ENCODE results near the gene CDNF.
"Not testable (repeated sequence)": the region's sequence is repeated elsewhere in the genome, so short reads cannot be mapped to it uniquely, and the experiment has no call there.

The CDNF gene
- total RNA-seq = 1.1 to 2.9 (median 1.1) reads per million in 4 donors

DNA sequence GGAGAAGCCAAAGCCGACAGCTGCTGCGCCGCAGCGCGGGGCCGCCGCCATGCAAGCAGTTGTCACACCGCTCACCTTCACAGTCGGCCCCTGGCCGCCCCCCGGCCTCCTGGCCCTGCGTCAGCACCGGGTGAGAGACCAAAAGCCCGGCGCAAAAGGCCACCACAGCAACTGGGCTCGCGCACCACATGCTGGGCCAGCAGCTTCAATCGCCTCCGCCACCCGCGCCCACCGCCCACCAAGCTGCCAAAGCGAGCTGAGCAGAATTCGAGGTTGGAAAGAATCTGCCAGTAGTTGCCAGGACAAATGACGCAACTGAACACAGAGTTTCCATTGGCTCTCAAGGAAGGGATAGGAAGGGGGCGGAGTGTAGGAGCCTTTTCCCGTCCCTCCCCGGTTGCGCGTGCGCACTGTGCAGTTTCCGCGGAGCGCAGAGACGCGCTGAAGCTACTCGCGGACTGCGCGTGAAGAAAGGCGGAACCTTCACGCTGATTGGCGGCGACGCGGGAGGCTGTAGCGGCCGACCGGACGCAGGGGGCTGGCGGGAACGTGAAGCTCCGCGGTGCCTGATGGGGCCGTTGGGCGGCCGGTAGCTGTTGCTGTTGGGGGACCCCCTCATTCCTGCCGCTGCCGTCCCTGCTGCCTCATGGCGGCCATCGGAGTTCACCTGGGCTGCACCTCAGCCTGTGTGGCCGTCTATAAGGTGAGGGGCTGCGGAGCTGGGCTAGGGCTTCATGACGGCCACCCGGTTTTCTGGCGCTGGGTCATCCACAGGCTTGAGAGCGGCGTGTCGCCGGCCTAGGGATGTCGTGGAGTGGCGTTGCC, at the start of gene CDNF, which contains the start of the genes HSPA14 and MSANTD7:
CDNF (minus strand) TSS at position 281 of the 825 bp plus-strand sequence; CDS start at position 190, 91 bp downstream.
HSPA14 (plus strand) TSS at position 550 of the 825 bp plus-strand sequence; CDS start at position 647, 97 bp downstream.
MSANTD7 (plus strand) TSS at position 550 of the 825 bp plus-strand sequence. CDS start 3,979 bp downstream, outside the sequence.
- DNase-seq = peak; percentile 98 to 100 (median 99)

DNA sequence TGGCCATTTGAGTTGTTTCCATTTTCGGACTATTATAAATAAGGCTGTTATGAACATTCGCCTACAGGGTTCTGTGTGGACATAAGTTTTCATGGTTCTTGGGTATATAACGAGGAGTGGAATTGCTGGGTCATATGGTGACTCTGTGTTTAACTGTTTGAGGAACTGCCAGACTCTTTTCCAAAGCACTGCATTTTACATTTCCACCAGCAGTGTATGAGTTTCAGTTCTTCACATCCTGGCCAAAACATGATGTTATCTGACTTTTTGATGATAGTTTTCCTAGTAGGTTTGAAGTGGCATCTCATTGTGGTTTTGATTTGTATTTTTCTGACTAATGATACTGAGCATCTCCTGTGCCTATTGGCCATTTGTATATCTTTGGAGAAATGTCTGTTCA, 46.2 kb upstream of the CDNF start:
- peak in 1 of 5 donors; percentile 32 for DNase-seq

- DNase-seq = no peak
Measured at GRCh38 chr10:14880229-14880628, 42.4 kb upstream of the CDNF start.

DNA sequence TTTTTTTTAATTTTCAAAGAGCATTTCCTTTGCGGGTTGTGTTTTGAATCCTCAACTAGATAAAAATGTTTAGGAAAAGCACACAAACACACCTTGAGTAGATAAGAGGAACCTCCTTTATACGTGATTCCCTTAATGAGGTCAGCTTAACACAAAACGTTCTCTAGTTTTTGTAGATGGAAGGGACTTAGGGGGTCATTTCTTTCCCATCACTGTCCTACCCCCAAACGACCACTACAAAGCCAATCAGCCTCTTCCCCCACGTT, 42.0 kb upstream of the CDNF start:
- no peak for DNase-seq

GRCh38 chr10:14879124-14879927, 41.5 kb upstream of the CDNF start:
- peak; percentile 11 to 23 (median 19) for DNase-seq

GRCh38 chr10:14878266-14879123, 40.7 kb upstream of the CDNF start, which contains the start of gene SUV39H2:
TSS of gene SUV39H2 (plus strand) at chr10:14878866. CDS start at chr10:14878889, 23 bp downstream.
- DNase-seq = peak; percentile 79 to 96 (median 85)

DNA sequence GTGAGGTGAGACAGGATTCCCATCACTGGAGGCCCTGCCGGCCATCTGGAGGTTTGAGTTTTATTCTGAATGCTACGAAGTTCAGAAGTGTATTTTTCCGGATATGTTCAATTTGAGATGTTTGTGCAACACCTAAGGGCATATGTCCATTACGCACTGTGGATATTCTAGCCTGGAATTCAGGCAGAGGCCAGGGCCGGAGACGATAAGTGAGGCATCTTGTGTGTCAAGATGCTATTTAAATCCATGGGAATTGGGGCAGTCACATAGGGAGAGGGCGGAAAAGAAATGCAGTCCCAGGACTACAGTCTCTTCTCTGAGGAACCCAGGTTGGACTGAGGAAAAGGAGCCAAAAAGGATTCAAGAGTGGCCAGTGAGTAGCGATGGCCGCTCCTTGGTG, 38.9 kb upstream of the CDNF start:
- no peak for DNase-seq

DNA sequence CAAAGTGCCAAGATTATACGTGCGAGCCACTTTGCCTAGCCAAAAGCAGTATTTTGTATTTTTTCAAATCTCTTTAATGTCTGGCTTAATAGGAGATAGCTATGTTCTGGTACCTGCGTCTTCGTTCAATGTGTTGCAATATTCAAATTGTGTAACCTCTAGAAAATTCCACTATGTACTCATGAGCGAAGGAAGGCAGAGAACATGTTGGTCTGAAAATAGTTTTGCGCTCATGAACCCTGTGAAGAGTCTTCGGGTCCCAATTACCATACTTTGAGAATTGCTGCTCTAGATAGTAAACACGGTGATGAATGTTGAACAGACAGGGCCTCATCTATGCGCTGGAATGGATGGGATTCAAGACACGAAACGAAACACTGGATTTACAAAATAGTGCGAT, 38.1 kb upstream of the CDNF start:
- DNase-seq = no peak

DNA sequence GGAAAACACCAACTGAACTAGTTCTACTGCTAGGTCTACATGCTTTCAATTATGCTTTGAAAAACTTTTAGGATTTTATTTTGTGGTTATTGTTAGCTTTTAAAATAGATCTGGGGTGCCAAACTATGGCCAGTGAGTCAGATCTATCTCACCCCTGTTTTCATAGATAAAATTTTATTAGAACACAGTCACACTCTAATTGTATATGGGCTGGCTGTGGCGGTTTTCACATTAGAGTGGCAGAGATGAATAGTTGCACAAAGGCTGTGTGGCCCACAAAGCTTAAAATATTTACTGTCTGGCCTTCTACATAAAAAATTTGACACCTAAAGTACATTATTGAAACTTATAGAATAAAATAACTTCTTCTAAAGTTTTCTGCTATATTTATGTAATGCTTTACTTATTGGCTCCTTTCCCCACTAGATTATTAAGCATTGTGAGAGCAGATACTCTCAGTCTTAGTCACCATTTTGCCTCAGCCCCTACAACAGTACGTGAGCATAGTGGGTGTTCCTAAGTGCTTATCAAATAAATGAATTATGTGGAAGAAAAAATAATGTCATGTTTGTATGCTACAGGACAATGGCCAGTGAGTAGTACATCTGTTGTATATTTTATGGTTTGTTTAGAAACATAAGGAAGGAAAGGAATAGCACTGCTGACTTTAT, 35.4 kb upstream of the CDNF start:
- no peak for DNase-seq

DNA sequence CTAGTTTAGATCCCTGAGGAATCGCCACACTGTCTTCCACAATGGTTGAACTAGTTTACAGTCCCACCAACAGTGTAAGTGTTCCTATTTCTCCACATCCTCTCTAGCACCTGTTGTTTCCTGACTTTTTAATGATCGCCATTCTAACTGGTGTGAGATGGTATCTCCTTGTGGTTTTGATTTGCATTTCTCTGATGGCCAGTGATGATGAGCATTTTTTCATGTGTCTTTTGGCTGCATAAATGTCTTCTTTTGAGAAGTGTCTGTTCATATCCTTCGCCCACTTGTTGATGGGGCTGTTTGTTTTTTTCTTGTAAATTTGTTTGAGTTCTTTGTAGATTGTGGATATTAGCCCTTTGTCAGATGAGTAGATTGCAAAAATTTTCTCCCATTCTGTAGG, 27.0 kb upstream of the CDNF start:
- not testable (repeated sequence) for DNase-seq

- not testable (repeated sequence) for DNase-seq
Measured at GRCh38 chr10:14864466-14864865, 26.6 kb upstream of the CDNF start.

GRCh38 chr10:14860791-14861190, 23.0 kb upstream of the CDNF start:
- DNase-seq = no peak

GRCh38 chr10:14859775-14860174, 21.9 kb upstream of the CDNF start:
- DNase-seq = no peak

DNA sequence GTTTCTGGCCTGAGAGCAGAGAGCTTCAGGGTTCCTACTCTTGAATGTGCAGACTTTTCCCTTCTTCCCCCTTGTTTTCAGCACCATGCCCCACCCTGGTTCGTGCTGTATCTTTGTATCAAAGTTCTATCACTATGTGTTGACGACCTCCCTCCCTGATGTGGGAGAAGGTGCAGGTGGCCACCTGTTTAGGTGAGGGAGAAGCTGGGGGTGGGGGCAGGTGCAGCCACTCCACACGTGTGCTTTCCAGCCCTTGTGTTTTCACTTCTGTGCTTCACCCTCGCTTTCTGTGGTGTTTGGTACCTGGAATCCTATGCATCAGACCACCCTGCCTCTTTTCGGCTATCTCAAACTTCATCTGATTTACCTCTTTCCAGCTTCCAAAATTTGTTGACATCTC, 21.2 kb upstream of the CDNF start:
- no peak for DNase-seq

DNA sequence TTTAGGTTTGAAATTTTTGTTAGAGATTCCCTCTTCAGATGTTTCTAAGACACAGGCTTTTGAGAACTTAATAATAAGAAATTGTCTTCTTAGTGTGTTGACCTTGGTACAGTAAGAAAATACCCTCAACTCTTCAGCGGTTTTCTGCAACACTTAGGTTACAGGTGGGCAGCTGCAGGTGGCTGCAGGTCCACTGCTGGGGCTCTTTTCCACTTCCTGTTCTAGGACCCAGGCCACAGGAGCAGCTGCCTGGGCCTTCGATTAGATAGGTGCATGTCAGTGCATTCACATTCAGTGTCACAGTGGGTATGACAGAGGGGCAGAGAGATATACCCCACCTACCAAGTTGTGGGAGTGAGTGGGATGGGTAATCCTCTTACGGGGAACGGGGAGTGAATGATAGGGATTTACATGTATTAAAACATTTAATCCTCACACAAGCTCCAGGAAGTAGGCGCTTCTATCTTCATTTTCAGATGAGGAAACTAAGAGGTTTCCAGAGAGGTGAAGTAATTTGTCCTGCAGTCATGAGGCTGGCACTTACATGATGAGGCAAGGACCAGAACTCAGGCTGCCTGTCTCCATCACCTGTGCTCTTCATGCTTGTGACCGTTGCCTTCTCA, 20.6 kb upstream of the CDNF start:
- no peak for DNase-seq

- no peak for DNase-seq
Measured at GRCh38 chr10:14855453-14855852, 17.6 kb upstream of the CDNF start.

GRCh38 chr10:14852236-14852635, 14.4 kb upstream of the CDNF start:
- DNase-seq = no peak

DNA sequence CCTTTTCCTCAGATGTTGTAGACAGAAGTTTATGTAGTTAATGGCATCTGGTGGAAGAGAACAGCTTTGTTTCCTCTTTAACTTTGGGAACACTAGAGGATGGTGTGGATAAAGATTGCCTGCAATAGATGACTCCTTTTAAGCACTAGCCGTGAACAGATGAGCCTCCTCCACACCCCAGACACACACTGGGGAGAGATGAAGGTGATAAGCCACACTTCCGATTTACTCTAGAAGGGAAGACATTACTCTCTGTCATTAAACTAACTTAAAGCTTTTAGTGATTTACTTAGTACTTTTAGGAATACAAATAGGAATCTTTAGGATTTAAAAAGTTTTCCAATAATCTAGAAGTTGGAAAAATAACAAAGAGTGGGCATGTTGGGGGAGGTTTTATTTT, 7.1 kb upstream of the CDNF start:
- DNase-seq = no peak

DNA sequence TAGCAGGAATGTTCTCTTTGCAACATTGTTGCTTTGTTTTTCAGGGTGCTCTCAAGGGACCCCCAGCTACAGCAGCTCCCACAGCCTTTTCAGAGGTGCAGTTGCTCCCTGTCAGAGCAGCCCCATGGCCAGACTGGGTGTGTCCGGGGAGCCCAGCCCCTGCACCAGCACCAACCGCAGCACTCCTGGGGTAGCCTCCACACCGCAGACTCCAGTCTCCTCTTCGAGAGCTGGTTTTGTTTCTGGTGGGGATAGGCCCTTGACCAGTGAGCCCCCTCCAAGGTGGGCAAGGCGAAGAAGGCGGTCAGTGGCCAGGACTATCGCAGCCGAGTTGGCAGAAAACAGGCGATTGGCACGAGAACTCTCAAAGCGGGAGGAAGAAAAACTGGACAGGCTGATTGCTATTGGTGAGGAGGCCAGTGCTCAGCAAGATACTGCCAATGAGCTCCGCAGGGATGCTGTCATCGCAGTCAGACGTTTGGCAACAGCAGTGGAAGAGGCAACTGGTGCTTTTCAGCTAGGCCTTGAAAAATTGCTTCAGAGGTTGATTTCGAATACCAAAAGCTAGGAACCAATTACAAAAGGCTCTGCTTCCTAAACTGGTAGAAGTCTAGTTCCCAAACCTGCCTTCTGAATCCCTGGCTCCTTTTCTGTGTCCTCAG, 5.6 kb upstream of the CDNF start:
- DNase-seq = no peak

DNA sequence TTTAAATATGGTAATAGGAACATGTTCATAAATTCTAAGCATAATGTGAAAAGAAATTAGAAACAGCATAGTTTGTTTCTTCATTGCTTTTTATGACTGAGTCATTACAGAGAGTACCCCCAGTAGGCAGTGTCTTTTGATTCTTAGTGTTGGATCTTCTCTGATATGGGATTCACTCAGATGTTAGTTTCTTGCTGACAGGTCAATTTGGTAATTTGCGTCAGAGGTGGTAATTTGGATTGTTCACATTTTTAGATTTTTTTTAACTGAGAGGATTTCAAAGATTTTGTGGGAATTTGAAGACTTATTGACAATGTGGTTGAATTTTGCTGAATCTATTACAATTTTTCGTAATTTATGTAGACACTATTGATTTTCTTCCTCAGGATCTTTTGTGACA, 2.3 kb upstream of the CDNF start:
- DNase-seq = no peak

GRCh38 chr10:14839305-14839695, 1.5 kb upstream of the CDNF start:
- DNase-seq = no peak

All from T-helper 1 cell (primary cell).